GM12801 (cell line): ENCODE measurements around the gene NKAIN2.

Experiments used
- TF ChIP-seq, protein P1 (sequence below): IDR thresholded peaks from one replicate; pipeline ENCODE4 v1.5.1; 2011; ENCODE audit warnings: control low read depth; ENCODE audit not compliant: insufficient read length; ENCODE audit errors: extremely low read depth

NKAIN2 gene

DNA sequence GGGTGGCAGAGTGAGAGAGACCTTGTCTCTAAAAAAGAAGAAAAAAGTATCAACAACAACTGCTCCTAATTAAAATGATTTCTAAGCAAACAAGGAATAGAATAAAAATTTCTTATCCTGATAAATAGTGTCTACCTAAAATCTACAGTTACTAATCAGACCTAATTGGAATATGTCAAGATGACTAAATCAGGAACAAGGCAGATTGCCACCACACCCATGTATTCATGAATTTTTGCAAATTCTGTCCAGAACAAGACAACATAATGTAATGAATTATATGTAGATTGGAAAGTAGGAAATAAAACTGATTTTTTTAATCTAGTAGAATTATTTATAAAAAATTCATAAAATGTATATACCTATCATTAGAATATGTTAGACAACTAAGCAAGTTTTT, 339.8 kb downstream of the NKAIN2 start:
- TF ChIP-seq, protein P1, sequence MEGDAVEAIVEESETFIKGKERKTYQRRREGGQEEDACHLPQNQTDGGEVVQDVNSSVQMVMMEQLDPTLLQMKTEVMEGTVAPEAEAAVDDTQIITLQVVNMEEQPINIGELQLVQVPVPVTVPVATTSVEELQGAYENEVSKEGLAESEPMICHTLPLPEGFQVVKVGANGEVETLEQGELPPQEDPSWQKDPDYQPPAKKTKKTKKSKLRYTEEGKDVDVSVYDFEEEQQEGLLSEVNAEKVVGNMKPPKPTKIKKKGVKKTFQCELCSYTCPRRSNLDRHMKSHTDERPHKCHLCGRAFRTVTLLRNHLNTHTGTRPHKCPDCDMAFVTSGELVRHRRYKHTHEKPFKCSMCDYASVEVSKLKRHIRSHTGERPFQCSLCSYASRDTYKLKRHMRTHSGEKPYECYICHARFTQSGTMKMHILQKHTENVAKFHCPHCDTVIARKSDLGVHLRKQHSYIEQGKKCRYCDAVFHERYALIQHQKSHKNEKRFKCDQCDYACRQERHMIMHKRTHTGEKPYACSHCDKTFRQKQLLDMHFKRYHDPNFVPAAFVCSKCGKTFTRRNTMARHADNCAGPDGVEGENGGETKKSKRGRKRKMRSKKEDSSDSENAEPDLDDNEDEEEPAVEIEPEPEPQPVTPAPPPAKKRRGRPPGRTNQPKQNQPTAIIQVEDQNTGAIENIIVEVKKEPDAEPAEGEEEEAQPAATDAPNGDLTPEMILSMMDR, result no peak

DNA sequence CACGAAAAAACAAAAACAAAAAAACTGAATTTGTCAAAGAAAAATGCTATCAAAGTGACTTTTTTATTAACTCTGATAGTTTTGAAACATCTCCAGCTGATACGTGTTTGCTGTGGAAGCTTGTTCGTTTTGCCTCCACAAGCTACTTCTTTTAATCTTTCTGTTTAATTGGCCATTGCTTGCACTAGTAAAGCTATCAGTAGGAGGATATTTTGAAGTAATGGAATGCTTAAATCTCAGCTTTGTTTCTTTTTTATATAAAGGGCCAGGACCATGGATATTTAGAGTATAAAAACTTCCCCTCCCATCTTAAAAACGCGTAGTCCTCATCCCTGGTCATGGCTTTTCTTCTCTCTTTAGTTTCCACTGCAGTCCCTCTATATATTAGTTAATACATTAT, 344.0 kb downstream of the NKAIN2 start:
- TF ChIP-seq, protein P1, result no peak

DNA sequence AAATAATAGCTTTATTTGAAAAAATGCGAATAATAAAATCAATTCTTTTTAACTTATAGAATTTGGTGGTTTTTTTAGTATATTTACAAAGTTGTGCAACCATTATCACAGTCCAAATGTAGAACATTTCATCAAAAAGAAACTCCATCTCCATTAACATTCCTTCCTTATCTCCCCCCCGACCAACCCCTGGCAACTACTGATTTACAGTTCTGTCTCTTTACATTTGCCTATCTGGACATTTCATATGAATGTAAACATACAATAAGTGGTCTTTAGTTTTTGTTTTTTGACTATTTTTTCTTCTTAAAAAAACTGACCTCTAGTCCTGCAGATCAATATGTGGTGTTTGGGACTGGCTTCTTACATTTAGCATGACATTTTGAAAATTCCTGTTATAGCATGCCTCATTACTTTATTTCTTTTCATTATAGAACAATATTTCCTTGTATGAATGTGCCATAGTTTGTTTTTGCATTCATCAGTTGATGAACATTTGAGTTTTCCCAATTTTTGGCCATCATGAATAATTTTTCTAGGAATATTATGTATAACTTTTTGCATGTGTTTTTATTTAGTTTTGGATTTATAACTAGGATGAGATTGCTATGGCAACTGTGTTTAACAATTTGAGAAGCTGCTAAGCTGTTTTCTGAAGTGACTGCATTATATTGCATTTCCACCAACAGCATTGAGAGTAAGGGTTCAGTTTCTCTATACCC, 344.7 kb downstream of the NKAIN2 start:
- TF ChIP-seq, protein P1, result no peak

DNA sequence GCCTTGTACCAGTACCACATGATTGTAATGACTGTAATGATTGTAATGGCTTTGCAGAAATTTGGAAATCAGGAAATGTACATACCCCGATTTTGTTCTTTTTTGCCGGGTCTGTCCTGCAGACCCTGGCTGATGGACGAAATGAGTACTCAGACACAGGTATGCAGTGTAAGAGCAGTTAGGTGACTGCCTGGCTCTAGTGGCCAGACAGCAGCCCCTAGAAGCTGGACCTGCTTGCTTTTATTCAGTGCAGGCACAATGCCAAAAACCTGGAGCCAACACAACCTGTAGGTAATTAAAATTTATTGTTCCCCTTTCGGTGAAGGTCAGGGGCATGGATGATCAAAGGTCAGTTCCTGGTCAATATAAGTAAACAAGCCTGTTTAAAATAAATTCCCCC, 346.0 kb downstream of the NKAIN2 start:
- TF ChIP-seq, protein P1, result no peak

DNA sequence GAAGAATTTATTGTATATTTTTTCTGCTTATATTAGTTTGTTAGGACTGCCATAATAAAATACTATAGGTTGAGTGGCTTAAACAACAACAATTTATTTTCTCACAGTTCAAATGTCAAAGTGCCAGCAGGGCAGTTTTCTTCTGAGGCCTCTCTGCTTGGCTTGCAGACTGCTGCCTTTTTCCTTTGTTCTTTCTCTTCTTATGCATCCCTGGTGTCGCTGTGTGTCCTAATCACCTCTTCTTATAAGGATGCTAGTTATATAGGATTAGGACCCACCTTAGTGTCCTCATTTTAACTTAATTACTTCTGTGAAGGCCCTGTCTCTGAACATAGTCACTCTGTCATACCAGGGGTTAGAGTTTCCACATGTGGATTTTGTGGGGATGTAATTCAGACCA, 354.4 kb downstream of the NKAIN2 start:
- TF ChIP-seq, protein P1, result no peak

DNA sequence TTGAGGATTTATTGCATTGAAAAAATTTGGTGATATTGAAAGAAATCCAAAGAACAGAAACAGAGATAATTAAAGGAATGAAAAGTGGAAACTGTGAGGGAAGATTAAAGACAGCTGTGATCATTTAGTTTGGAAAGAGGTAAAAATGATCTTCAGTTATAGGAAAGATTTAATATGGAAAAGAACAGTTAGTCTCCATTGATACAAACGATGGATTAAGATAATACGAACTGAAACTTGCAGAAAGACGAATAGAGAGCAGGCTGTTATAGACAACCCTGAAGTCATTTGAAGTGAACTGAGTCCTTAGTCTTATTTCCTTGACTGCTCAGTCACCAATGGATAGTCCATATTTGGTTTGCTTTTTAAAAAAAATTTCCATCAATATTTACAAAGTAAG, 360.0 kb downstream of the NKAIN2 start:
- TF ChIP-seq, protein P1, result no peak

DNA sequence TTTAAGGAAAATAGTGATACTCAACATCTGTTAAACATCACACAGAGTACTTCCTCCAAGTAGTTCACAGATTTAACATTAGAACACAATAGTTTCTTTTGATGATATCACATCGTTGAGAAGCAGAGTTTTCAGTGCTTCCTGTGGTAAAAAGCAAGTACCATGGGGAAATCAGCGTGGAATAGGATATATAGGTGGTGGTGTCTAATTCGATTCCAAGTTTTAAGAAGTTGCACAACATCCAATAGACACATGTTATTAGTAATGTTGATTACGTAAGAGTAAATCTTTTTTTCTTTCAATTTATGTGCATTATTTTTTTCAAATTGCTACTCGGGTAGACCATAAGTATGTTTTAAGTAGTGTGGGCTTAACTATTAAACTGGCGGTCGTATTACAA, 360.7 kb downstream of the NKAIN2 start:
- TF ChIP-seq, protein P1, result no peak
